GM19043 (cell line): ENCODE results near the gene EXD3.
"Not testable (repeated sequence)": the region's sequence is repeated elsewhere in the genome, so short reads cannot be mapped to it uniquely, and the experiment has no call there.

Experiments
- ATAC-seq: cut with Tn5 transposase; IDR thresholded peaks from one replicate; pipeline ENCODE4 v1.9.1; 2021; ENCODE audit warnings: low read depth; ENCODE audit not compliant: unreplicated experiment

The EXD3 gene

GRCh38 chr9:137383784-137384756 lies 38.9 kb downstream of the EXD3 start:
- no peak for ATAC-seq

GRCh38 chr9:137383081-137383783 lies 39.7 kb downstream of the EXD3 start:
- no peak for ATAC-seq

GRCh38 chr9:137382444-137383080 lies 40.4 kb downstream of the EXD3 start:
- no peak for ATAC-seq

GRCh38 chr9:137381501-137382443 lies 41.2 kb downstream of the EXD3 start:
- ATAC-seq: no peak

- ATAC-seq: no peak
Observed at GRCh38 chr9:137380606-137381005, 42.4 kb downstream of the EXD3 start.

GRCh38 chr9:137380171-137380570 lies 42.8 kb downstream of the EXD3 start:
- no peak for ATAC-seq

- ATAC-seq: no peak
Observed at GRCh38 chr9:137379761-137380161, 43.2 kb downstream of the EXD3 start.

GRCh38 chr9:137378688-137379410 lies 44.1 kb downstream of the EXD3 start:
- not testable (repeated sequence) for ATAC-seq

GRCh38 chr9:137376386-137376785 lies 46.6 kb downstream of the EXD3 start:
- no peak for ATAC-seq

GRCh38 chr9:137375321-137376058 lies 47.5 kb downstream of the EXD3 start:
- no peak for ATAC-seq

- no peak for ATAC-seq
Observed at GRCh38 chr9:137374131-137374845, 48.7 kb downstream of the EXD3 start.

GRCh38 chr9:137373611-137373980 lies 49.4 kb downstream of the EXD3 start:
- ATAC-seq: no peak

GRCh38 chr9:137372693-137373610 lies 50.0 kb downstream of the EXD3 start:
- no peak for ATAC-seq

- ATAC-seq: no peak
Observed at GRCh38 chr9:137371946-137372651, 50.9 kb downstream of the EXD3 start.

GRCh38 chr9:137371521-137371941 lies 51.4 kb downstream of the EXD3 start:
- no peak for ATAC-seq

- ATAC-seq: no peak
Observed at GRCh38 chr9:137370865-137371520, 52.0 kb downstream of the EXD3 start.
